T-helper 2 cell treated with Interferon-gamma antibody and Interleukin-4, amounts not matched to agents 5 μg/mL and 100 μg/mL, for 36 hours (primary cell): ENCODE measurements around the gene ACTL10.

ENCODE experiments used
- DNase-seq: peaks from one replicate; pipeline ENCODE4 v3.0.0; 2021; ENCODE audit warnings: low spot score
- H3K27ac Mint-ChIP-seq: one replicate; pipeline ENCODE4 v1.8.0; 2021; ENCODE audit warnings: mild to moderate bottlenecking, mixed read lengths
- H3K27me3 Mint-ChIP-seq: one replicate; pipeline ENCODE4 v1.8.0; 2021; ENCODE audit warnings: low read depth, mixed read lengths
- H3K36me3 Mint-ChIP-seq: one replicate; pipeline ENCODE4 v1.8.0; 2021; ENCODE audit warnings: low read depth, mixed read lengths
- H3K4me1 Mint-ChIP-seq: one replicate; pipeline ENCODE4 v1.8.0; 2021; ENCODE audit warnings: low read depth, mixed read lengths
- H3K4me3 Mint-ChIP-seq: one replicate; pipeline ENCODE4 v1.8.0; 2022; ENCODE audit warnings: mild to moderate bottlenecking, moderate library complexity, mixed read lengths
- H3K9me3 Mint-ChIP-seq: one replicate; pipeline ENCODE4 v1.8.0; 2021; ENCODE audit warnings: mixed read lengths

Gene ACTL10

GRCh38 chr20:33673114-33673409, 6.3 kb downstream of the ACTL10 start:
- Mint-ChIP-seq H3K27ac (peak overlapping the region; percentile 63), H3K36me3 (peaks cover 24% of the 10 kb centered on the region), H3K4me3 (peak overlapping the region; percentile 86), H3K9me3 (no peaks in the 10 kb centered on the region), H3K4me1 (peaks cover 23% of the 10 kb centered on the region), H3K27me3 (no peaks in the 10 kb centered on the region)
- DNase-seq, result no peak

GRCh38 chr20:33673410-33674293, 6.9 kb downstream of the ACTL10 start:
- no peaks in the 10 kb centered on the region for H3K27me3 Mint-ChIP-seq
- H3K4me3 Mint-ChIP-seq, result peak overlapping the region; percentile 86
- H3K9me3 Mint-ChIP-seq, result no peaks in the 10 kb centered on the region
- H3K27ac Mint-ChIP-seq, result peak overlapping the region; percentile 79
- no peak for DNase-seq
- peaks cover 24% of the 10 kb centered on the region for H3K4me1 Mint-ChIP-seq
- peaks cover 24% of the 10 kb centered on the region for H3K36me3 Mint-ChIP-seq

GRCh38 chr20:33674294-33675135, 7.8 kb downstream of the ACTL10 start, which contains the start of gene NECAB3:
TSS of gene NECAB3 (minus strand) at chr20:33674428. CDS start at chr20:33674352, 76 bp downstream.
- H3K27me3 Mint-ChIP-seq, result no peaks in the 10 kb centered on the region
- H3K36me3 Mint-ChIP-seq, result peaks cover 32% of the 10 kb centered on the region
- H3K4me3 Mint-ChIP-seq, result peak within 1 kb of the TSS; percentile 86
- peak within 1 kb of the TSS; percentile 79 for H3K27ac Mint-ChIP-seq
- H3K9me3 Mint-ChIP-seq, result no peaks in the 10 kb centered on the region
- peaks cover 29% of the 10 kb centered on the region for H3K4me1 Mint-ChIP-seq
- DNase-seq, result peak; percentile 79

GRCh38 chr20:33675136-33675959, 8.6 kb downstream of the ACTL10 start:
- Mint-ChIP-seq H3K4me1 (peaks cover 34% of the 10 kb centered on the region), H3K9me3 (no peaks in the 10 kb centered on the region), H3K4me3 (peak overlapping the region; percentile 69), H3K36me3 (peaks cover 33% of the 10 kb centered on the region), H3K27ac (peak overlapping the region; percentile 41), H3K27me3 (no peaks in the 10 kb centered on the region)
- DNase-seq, result no peak

- H3K4me1 Mint-ChIP-seq, result peaks cover 42% of the 10 kb centered on the region
- DNase-seq, result no peak
- peaks cover 38% of the 10 kb centered on the region for H3K36me3 Mint-ChIP-seq
- no peak overlapping the region for H3K4me3 Mint-ChIP-seq
- H3K9me3 Mint-ChIP-seq, result no peaks in the 10 kb centered on the region
- H3K27me3 Mint-ChIP-seq, result no peaks in the 10 kb centered on the region
- no peak overlapping the region for H3K27ac Mint-ChIP-seq
Measured at GRCh38 chr20:33676121-33676520, 9.4 kb downstream of the ACTL10 start.

- Mint-ChIP-seq H3K9me3 (no peaks in the 10 kb centered on the region), H3K36me3 (peaks cover 40% of the 10 kb centered on the region), H3K4me3 (no peak overlapping the region), H3K27ac (no peak overlapping the region), H3K4me1 (peaks cover 50% of the 10 kb centered on the region), H3K27me3 (no peaks in the 10 kb centered on the region)
- DNase-seq, result no peak
Measured at GRCh38 chr20:33676652-33677645, 10.2 kb downstream of the ACTL10 start.

GRCh38 chr20:33677991-33678702, 11.4 kb downstream of the ACTL10 start:
- Mint-ChIP-seq H3K4me1 (peaks cover 55% of the 10 kb centered on the region), H3K27me3 (no peaks in the 10 kb centered on the region), H3K9me3 (no peaks in the 10 kb centered on the region), H3K27ac (peak overlapping the region; percentile 90), H3K4me3 (peak overlapping the region; percentile 81), H3K36me3 (peaks cover 45% of the 10 kb centered on the region)
- no peak for DNase-seq

- H3K9me3 Mint-ChIP-seq, result no peaks in the 10 kb centered on the region
- peaks cover 57% of the 10 kb centered on the region for H3K4me1 Mint-ChIP-seq
- H3K27ac Mint-ChIP-seq, result peak overlapping the region; percentile 90
- H3K36me3 Mint-ChIP-seq, result peaks cover 50% of the 10 kb centered on the region
- H3K27me3 Mint-ChIP-seq, result no peaks in the 10 kb centered on the region
- H3K4me3 Mint-ChIP-seq, result peak overlapping the region; percentile 81
- DNase-seq, result no peak
Measured at GRCh38 chr20:33679758-33680485, 13.2 kb downstream of the ACTL10 start.

- DNase-seq, result no peak
- Mint-ChIP-seq H3K4me3 (peak overlapping the region; percentile 59), H3K27me3 (no peaks in the 10 kb centered on the region), H3K27ac (peak overlapping the region; percentile 83), H3K9me3 (no peaks in the 10 kb centered on the region), H3K4me1 (peaks cover 58% of the 10 kb centered on the region), H3K36me3 (peaks cover 50% of the 10 kb centered on the region)
Measured at GRCh38 chr20:33680686-33681085, 13.9 kb downstream of the ACTL10 start.

GRCh38 chr20:33681288-33681687, 14.5 kb downstream of the ACTL10 start:
- Mint-ChIP-seq H3K27me3 (no peaks in the 10 kb centered on the region), H3K4me3 (peak overlapping the region; percentile 59), H3K4me1 (peaks cover 58% of the 10 kb centered on the region), H3K27ac (peak overlapping the region; percentile 83), H3K9me3 (no peaks in the 10 kb centered on the region), H3K36me3 (peaks cover 49% of the 10 kb centered on the region)
- DNase-seq, result no peak

- Mint-ChIP-seq H3K36me3 (peaks cover 46% of the 10 kb centered on the region), H3K27ac (peak overlapping the region; percentile 83), H3K4me1 (peaks cover 61% of the 10 kb centered on the region), H3K4me3 (peak overlapping the region; percentile 50), H3K9me3 (no peaks in the 10 kb centered on the region), H3K27me3 (no peaks in the 10 kb centered on the region)
- DNase-seq, result no peak
Measured at GRCh38 chr20:33681728-33682353, 15.1 kb downstream of the ACTL10 start.
